HG03521 (cell line): ENCODE results near the gene KRT79.

Experiments
- ATAC-seq: cut with Tn5 transposase; IDR thresholded peaks from one replicate; pipeline ENCODE4 v1.9.1; 2021; ENCODE audit warnings: mild to moderate bottlenecking, moderate library complexity; ENCODE audit not compliant: unreplicated experiment

The KRT79 gene

GRCh38 chr12:52774629-52775250 lies 59.4 kb downstream of the KRT79 start:
- no peak for ATAC-seq

DNA sequence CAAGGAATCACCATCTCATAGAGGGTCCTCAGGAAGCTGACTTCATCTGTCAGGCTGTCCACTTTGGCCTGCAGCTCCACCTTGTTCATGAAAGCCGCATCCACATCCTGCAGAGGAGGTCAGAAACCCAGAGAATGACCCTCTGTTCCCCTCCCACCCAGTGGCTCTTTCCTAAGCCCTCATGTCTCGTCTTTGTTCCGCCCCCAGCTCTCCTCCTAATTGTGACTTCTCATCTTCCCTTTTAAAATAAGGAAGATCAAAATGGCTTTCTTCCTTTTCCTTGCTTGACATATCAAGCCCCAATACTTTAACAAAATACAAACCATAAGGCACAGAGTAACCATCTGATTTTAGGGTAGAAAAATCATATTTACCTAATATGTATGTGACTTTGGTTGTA lies 61.3 kb downstream of the KRT79 start:
- no peak for ATAC-seq

DNA sequence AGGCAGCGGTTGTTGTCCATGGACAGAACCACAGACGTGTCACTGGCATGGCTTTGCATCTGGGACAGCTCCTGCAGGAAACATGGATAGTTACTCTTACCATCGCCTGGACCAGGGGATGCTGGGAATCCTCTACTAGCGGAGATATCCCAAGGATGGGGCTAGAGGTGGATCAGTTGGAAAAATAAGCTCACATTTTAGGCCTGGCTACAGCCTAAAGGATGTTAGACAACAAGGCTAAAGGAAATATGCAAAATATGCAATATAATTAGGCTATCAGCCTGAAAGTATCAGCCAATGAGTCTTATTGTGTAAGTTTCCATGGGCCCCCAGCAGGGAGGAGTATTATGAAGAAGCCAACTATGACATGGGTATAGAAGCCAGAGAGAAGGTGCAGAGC lies 61.9 kb downstream of the KRT79 start:
- no peak for ATAC-seq

DNA sequence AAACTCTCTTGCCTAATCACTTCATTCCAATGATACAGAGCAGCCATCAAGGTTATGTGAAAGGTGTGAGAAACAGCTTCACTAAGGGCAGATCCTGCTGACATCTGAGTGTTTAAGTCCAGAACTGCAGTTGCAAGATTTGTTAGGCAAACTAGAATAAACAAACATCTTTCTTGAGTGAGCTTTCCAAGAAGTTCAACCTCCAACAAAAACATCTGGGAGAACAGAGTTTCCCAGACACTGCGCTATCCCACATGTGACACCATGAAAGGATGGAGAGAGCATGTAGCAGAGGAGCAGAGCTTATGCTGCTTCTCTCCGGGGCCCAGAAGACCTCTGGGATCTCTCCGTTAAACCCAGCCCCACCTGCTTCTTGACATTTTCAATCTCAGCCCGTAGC lies 62.6 kb downstream of the KRT79 start:
- no peak for ATAC-seq
